CD4-positive, alpha-beta T cell treated with Interleukin-4 for 1 hour (primary cell): ENCODE results near the gene EFCAB5.
"Not testable (repeated sequence)": the region's sequence is repeated elsewhere in the genome, so short reads cannot be mapped to it uniquely, and the experiment has no call there.

Source experiments
- DNase-seq, 2 donors: peaks; one replicate each; pipeline ENCODE4 v3.0.0-alpha.2; 2020 to 2022

EFCAB5 gene

GRCh38 chr17:29941334-29941733, at the start of gene EFCAB5:
Gene EFCAB5 (plus strand): TSS chr17:29941634. CDS start chr17:29941797, 163 bp downstream.
- no peak for DNase-seq

- DNase-seq = no peak
Measured at GRCh38 chr17:29892201-29892600, 49.2 kb upstream of the EFCAB5 start.

GRCh38 chr17:29897136-29897535, 44.3 kb upstream of the EFCAB5 start:
- not testable (repeated sequence) for DNase-seq

DNA sequence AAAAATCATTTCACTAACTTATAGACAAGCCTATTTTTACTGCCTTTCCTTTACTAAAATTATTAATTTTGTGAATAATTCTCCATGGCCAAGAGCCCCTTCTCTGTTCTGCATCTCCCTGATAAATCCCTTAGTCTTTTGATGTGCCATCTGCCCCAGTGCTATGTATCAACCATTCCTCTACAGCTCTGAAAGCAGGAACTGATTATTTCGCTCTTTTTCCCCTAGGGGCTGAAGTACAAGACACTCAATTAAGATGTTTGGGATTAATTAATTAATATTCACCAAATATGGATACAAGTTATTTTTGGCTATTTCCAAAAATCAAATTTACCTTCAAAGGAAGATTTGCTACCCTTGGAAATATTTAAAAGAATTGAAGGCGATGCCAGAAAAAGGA, 38.0 kb upstream of the EFCAB5 start:
- no peak for DNase-seq

- no peak for DNase-seq
Measured at GRCh38 chr17:29905086-29905878, 36.2 kb upstream of the EFCAB5 start.

DNA sequence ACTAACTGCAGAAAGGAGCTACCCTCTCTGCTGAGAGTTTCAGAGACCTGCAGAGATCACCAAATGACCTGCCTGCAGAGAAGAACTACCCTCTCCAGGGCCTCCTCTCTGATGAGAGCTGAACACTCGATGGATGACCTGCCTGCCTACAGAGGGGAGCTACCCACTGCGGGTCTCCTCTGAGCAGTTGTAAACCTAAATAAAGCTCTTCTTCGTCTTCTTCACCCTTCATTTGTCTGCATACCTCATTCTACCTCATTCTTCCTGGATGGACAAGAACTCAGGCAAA, 35.6 kb upstream of the EFCAB5 start:
- no peak for DNase-seq

- DNase-seq = no peak
Measured at GRCh38 chr17:29906969-29907368, 34.5 kb upstream of the EFCAB5 start.

GRCh38 chr17:29909236-29910003, 32.0 kb upstream of the EFCAB5 start:
- no peak for DNase-seq

GRCh38 chr17:29911641-29912177, 29.7 kb upstream of the EFCAB5 start:
- DNase-seq = no peak

DNA sequence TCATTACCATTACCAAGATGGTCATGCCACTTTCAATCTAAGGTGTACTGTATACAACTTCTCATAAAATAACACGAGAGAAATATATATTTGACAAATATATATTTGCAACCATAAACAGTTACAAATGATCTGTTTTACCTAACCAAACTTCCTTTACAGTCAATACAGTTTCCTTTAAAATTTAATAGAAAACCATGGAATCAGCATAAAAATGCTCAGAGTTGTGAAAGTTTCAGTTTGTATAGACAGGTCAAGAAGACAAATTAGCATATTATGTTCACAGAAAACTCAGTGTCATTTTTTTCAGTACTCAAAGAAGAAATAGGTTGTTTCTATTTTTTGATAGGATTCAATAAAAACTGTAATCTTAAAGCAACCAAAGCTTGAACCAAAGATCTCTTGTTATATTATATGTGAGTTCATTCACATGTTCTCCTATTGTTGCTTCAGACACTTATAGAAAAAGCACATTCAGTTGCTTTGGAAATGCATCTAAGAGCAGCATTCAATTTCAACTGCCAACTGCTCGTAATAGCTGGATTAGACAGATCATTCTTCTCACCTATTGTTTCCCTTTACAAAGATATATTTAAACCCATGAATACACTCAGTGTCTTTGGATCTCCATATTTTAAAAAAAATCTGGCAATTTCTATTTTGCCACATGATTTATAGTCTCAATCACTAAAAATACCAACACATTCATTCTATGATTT, 26.5 kb upstream of the EFCAB5 start:
- DNase-seq = no peak

DNA sequence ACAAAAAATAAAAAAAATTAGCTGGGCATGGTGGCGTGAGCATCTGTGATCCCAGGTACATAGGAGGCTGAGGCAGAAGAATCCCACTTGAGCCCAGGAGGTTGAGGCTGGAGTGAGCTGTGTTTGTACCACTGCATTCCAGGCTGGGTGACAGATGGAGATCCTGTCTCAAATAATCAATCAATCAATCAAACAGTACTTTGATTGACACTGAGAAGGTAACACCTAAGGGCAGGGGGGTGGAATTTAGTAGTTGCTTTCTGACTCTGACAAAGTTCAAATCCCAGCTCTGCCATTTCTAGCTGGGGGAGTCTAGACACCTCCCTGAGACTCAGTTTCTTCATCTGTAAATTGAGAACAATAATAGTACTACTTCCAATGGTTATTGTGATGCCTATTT, 23.4 kb upstream of the EFCAB5 start:
- DNase-seq = no peak

- no peak for DNase-seq
Measured at GRCh38 chr17:29918922-29919856, 22.2 kb upstream of the EFCAB5 start.

GRCh38 chr17:29924786-29925185, 16.6 kb upstream of the EFCAB5 start:
- no peak for DNase-seq

- DNase-seq = no peak
Measured at GRCh38 chr17:29927546-29927945, 13.9 kb upstream of the EFCAB5 start.

- peak in 1 of 2 donors; percentile 8 for DNase-seq
Measured at GRCh38 chr17:29929006-29929532, 12.4 kb upstream of the EFCAB5 start.

DNA sequence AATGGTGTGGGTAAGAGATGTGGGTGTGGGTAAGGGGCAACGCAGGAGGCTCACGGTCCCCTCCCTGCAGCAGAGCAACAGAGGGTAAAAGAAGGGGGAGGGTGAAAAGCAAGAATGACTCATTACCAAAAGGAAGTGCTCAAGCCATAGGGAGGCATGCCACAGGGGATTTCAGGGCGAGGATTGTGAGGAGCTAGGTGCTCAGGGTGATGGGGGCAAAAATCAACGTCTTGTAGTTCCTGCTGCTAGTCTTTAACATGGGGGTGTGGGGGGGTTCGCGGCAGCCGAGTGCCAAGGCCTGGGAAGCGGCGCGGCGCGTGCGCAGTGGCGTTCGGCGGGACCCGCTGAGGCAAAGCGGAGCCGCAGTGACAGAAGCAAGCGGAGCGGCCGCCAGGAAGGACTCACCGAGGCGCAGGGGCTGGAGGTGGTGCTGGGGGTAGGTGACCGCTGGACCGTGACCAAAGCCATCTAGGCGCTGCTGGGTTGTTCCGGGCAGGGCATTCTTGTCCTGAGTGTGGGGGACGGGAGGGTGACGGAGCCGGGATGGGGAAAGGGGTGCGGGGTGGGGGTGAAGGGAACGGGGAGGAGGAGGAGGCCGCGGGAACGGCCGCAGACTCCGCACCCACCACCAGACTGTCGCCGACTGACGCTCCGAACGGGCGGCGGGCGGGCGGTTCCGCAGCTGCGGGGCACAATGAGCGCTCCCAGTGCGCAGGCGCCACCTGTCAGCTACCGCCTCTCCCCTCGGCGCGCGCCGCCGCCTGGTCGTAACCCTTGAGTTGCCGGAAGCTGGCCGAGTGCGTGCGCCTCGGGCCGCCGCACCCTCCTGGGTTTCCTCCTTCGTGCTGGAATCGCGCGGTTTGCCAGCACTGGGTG, 11.7 kb upstream of the EFCAB5 start, which contains the start of gene SSH2:
Gene SSH2, minus strand, starts transcription at position 696 of the 876 bp plus-strand sequence. Its CDS starts 228 bp downstream, at position 468.
- DNase-seq = peak; percentile 88 to 90

DNA sequence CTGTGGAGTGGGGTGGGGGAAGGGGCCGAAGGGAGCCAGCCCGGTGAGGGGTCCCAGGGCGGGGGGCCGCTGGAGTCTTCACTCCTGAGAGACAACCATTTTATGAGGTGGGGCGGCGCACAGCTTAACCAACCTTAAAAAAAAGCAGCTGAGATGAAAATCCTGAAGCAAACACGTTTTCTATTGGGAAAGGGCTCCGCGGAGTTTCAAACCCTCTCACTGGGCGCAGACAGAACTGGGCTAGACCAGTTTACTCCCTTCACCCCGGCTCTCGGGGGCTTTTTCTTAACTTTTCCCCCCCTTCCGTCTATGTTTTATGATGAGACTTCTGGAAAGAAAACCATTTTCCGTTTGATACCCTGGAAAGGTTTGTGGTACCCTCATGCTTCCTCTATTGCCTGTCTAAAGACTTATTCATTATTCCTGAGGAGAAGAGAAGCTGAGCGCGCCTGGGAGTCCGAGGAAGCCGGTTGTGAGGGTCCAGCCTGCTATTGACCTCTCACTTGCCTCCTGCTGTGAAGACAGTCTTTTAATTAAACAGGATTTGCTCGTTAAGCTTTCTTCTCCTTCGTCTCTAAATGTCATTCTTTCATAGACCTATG, 10.9 kb upstream of the EFCAB5 start:
- no peak for DNase-seq

DNA sequence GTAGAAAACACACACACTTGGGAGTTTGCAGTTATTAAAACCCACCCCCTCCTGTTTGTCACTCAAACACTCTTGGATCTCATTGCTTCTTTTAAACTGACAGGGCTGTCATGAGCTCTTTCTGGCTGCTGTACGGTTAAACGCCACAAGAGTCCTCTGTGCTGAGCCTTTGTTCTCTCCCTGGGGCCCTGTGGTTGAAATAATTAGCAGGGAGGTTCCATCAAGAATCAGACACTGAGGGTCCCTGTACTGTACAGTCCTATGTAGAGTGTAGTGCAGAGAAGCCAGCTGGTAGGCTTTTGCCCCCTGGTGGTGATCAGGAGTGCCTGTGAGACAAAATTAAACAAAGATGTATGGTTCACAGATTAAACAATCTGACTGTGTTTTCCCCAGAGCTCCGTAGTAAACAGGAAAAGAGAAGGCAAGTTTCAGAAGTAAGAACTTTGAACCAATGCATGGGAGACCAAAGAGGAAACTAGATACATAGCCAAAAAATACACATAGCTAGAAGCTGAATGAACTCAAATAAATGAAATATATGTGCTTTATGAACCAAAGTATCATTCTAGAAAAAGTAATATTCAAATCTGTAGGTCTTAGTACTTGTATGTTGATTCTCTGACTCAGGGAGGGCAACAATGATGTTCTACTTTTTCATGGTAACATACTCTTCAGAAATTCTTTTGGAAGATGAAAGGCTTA, 10.1 kb upstream of the EFCAB5 start:
- peak; percentile 85 to 88 for DNase-seq

DNA sequence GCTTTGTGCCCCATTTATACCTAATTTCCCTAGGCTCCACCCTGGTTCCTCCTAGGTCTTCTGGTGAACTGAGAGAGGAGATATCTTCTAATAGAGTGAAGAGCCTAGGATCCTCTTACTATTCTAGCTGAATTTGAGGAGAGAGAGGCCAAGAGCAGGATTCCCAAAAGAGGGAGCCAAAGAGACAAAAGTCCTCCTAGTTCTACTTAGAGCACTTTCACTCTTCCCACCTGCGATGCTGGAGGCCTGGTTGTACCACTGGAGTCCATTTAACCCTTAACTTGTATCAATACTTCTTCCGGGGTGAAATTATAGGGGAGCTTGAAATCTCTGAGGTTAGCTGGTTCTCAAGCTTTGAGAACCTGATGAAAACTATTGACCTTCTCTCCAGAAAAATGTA, 8.1 kb upstream of the EFCAB5 start:
- no peak for DNase-seq

GRCh38 chr17:29935909-29936308, 5.5 kb upstream of the EFCAB5 start:
- not testable (repeated sequence) for DNase-seq
